Omental fat pad (tissue), 4 donors: ENCODE results near the gene DLG2. TPM values are rescaled to one million over a fixed set of nuclear protein-coding genes. Genes with fewer than 3 reads are reported as not detected.

Experiments used
- ATAC-seq: fragments of 150-250 bp; one replicate; pipeline ENCODE4 v1.9.1; 2016; ENCODE audit warnings: mild to moderate bottlenecking, moderate library complexity; ENCODE audit not compliant: low FRiP score
- DNase-seq: peaks from one replicate; pipeline ENCODE4 v3.0.0-alpha.2; 2019; ENCODE audit warnings: low spot score
- CTCF ChIP-seq, 3 donors: fragments of 450-650 bp; IDR thresholded peaks; one replicate each; pipeline ENCODE4 v1.5.1; 2016 to 2017; ENCODE audit warnings: antibody characterized with exemption in 3 of 3, mild to moderate bottlenecking in 3 of 3, moderate library complexity in 2 of 3
- total RNA-seq, 4 donors: library from RNA; depleted of rRNA; stranded (reverse); fragments of >200 nt; gene quantifications; one replicate each; pipeline ENCODE4 v1.1.0, GENCODE V29; 2016

The DLG2 gene
- total RNA-seq, 4 donors from 2014 or later: 4.8 to 13.2 (median 8.1) TPM

GRCh38 chr11:83909579-83910534, 1717.3 kb downstream of the DLG2 start:
- no peak for TF ChIP-seq CTCF (IDR thresholded peaks at IDR 0.05)
- ATAC-seq: no peak
- no peak for DNase-seq

- no peak for TF ChIP-seq CTCF (IDR thresholded peaks at IDR 0.05)
- ATAC-seq: no peak
Measured at GRCh38 chr11:83908298-83908856, 1718.8 kb downstream of the DLG2 start.

DNA sequence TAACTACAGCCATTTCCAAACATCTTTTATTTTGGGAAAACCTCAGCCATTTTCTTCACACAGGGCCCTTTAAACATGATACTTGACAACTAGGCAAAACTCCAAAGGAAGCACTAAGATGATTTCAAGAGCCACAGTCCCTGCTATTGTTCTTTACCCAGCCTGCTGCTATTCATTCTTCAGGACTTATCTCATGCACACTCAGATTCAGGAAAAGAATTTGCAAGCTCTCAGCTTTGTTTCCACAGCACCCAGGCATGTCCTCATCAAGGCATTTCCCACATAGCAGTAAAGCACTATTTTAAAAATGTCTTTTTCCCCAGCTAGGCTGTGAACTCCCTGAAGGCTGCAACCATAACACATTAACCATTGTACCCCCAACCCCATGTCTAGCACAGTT, 1731.6 kb downstream of the DLG2 start:
- TF ChIP-seq CTCF (IDR thresholded peaks at IDR 0.05): no peak
- ATAC-seq (no peak), DNase-seq (no peak)

More at GRCh38 chr11:83908298-83908856, 1718.8 kb downstream of the DLG2 start:
- no peak for DNase-seq

DNA sequence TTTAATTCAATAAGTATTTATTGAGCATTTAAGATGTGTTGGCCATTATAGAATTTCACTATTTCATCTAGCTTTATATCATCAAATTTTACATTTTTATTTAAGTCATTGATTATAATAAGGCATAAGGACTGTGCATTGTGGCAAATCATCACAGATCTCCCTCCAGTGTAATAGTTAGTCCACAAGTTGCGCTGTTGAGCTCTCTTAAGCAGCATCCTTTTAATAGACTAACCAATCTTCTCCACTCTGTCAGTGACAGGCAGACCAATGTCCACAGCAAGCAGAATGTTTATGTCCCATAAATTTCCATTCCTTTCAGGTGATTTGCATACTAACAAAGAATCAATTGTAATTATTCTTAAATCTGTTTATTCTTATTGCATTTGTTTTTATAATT, 1745.7 kb downstream of the DLG2 start:
- no peak for TF ChIP-seq CTCF (IDR thresholded peaks at IDR 0.05)
- DNase-seq: no peak

GRCh38 chr11:83871054-83871453, 1756.1 kb downstream of the DLG2 start:
- no peak for TF ChIP-seq CTCF (IDR thresholded peaks at IDR 0.05)
- no peak for DNase-seq
- ATAC-seq: no peak

More for the DNA sequence above, 1745.7 kb downstream of the DLG2 start:
- no peak for ATAC-seq

DNA sequence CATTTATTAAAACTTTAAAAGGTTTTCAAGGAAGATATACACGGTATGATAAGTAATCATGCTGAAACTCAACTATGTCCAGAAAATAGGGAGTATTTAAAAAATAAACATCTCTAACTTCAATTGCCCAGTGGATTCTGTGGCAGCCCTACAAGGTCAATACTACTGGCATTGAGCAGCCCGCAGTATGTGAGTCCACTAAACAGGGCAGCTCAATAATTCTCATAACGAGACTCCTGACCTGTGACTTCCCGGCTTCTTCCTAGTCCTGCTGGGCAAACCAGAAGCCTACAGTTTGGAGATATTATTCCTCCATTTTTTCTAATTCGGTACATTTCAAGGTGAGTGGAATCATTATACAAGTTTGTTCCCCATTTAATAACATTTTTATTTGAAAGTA, 1760.5 kb downstream of the DLG2 start:
- no peak for DNase-seq
- no peak for ATAC-seq
- no peak for TF ChIP-seq CTCF (IDR thresholded peaks at IDR 0.05)
